GM18873 (cell line): ENCODE data around the gene QPCT.

ENCODE experiments used
- ATAC-seq: cut with Tn5 transposase; IDR thresholded peaks from one replicate; pipeline ENCODE4 v1.9.1; 2021; ENCODE audit warnings: mild to moderate bottlenecking, moderate library complexity, moderate number of reproducible peaks; ENCODE audit not compliant: unreplicated experiment, low FRiP score

Gene QPCT

GRCh38 chr2:37324536-37324785 lies 20.0 kb upstream of the QPCT start:
- ATAC-seq, result no peak

GRCh38 chr2:37324786-37325624 lies 19.4 kb upstream of the QPCT start, which contains the start of gene PRKD3:
TSS of gene PRKD3 (minus strand) at chr2:37324833. CDS start at chr2:37316524, 8,309 bp downstream.
- peak; percentile 42 for ATAC-seq

GRCh38 chr2:37325625-37326071 lies 18.8 kb upstream of the QPCT start:
- ATAC-seq, result no peak

- no peak for ATAC-seq
Measured at GRCh38 chr2:37326285-37326684, 18.1 kb upstream of the QPCT start.

- ATAC-seq, result no peak
Measured at GRCh38 chr2:37326866-37327634, 17.4 kb upstream of the QPCT start.

- no peak for ATAC-seq
Measured at GRCh38 chr2:37330681-37331080, 13.7 kb upstream of the QPCT start.

- ATAC-seq, result no peak
Measured at GRCh38 chr2:37332560-37332959, 11.9 kb upstream of the QPCT start.

- no peak for ATAC-seq
Measured at GRCh38 chr2:37333256-37333655, 11.2 kb upstream of the QPCT start.

GRCh38 chr2:37335604-37336003 lies 8.8 kb upstream of the QPCT start:
- no peak for ATAC-seq

GRCh38 chr2:37337620-37338280 lies 6.7 kb upstream of the QPCT start:
- ATAC-seq, result no peak

GRCh38 chr2:37338933-37339332 lies 5.5 kb upstream of the QPCT start:
- ATAC-seq, result no peak

GRCh38 chr2:37340637-37341036 lies 3.8 kb upstream of the QPCT start:
- ATAC-seq, result no peak

- no peak for ATAC-seq
Measured at GRCh38 chr2:37342591-37343220, 1.7 kb upstream of the QPCT start.

- no peak for ATAC-seq
Measured at GRCh38 chr2:37343537-37344434, 644 bp upstream of the QPCT start.

- ATAC-seq, result no peak
Measured at GRCh38 chr2:37348155-37348554, 3.7 kb downstream of the QPCT start.

- no peak for ATAC-seq
Measured at GRCh38 chr2:37349231-37349860, 4.9 kb downstream of the QPCT start.

GRCh38 chr2:37350034-37350433 lies 5.6 kb downstream of the QPCT start:
- ATAC-seq, result no peak

- no peak for ATAC-seq
Measured at GRCh38 chr2:37354531-37354930, 10.1 kb downstream of the QPCT start.

GRCh38 chr2:37355735-37356134 lies 11.3 kb downstream of the QPCT start:
- ATAC-seq, result no peak
